GM18505 (cell line): Measurements from ENCODE around the gene IFNAR2.
"Not testable (repeated sequence)": the region's sequence is repeated elsewhere in the genome, so short reads cannot be mapped to it uniquely, and the experiment has no call there.

Experiments
- ATAC-seq: cut with Tn5 transposase; IDR thresholded peaks from one replicate; pipeline ENCODE4 v1.9.1; 2021; ENCODE audit not compliant: unreplicated experiment
- POLR2A ChIP-seq: IDR thresholded peaks from 4 replicates; pipeline ENCODE4 v1.6.1; 2011; ENCODE audit warnings: borderline replicate concordance; ENCODE audit not compliant: insufficient read depth, insufficient read length; ENCODE audit errors: extremely low read depth

IFNAR2 gene

DNA sequence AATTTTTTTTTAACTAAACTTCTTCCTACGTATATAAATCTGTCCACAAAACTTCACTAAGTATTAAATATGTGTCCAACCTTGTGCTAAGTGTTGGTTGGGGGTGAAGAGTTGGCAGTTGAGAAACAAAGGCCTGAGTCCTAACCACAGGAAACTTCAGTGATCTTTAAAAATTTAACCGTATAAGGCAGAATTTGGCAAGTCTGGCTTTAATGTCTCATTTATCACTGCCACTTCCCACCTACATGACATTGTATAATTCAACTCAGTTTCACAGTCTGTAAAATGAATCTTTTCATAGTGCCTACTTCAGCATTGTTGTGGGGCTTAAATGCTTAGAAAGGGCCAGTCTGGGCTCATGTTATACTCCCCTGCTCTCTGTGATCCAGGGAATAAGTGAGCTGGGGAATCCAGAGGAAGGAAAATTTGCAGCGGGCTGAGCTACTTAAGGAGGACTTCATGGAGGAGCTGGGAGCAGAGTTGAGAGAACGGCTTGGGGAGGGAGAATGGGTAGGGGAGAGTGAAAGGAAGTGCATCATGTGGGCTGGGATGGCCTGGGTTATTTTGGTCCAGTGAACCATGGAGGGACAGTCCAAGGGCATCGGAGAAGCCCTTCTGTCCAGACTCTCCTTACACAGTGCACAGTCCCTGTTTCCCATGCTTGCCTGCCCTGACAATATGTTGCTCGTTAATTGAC, 14.5 kb downstream of the IFNAR2 start:
- no peak for TF ChIP-seq POLR2A
- no peak for ATAC-seq

DNA sequence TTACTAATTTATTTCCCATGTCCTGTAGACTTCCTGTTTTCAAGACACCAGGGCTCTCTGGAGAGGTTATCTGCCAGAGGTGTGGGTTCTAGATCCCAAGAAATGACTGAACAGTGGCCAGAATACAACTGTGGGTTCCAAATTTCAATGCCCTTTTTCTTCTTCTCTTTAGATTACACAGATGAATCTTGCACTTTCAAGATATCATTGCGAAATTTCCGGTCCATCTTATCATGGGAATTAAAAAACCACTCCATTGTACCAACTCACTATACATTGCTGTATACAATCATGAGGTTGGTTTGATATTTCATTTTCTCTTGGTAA, 15.0 kb downstream of the IFNAR2 start:
- no peak for ATAC-seq

DNA sequence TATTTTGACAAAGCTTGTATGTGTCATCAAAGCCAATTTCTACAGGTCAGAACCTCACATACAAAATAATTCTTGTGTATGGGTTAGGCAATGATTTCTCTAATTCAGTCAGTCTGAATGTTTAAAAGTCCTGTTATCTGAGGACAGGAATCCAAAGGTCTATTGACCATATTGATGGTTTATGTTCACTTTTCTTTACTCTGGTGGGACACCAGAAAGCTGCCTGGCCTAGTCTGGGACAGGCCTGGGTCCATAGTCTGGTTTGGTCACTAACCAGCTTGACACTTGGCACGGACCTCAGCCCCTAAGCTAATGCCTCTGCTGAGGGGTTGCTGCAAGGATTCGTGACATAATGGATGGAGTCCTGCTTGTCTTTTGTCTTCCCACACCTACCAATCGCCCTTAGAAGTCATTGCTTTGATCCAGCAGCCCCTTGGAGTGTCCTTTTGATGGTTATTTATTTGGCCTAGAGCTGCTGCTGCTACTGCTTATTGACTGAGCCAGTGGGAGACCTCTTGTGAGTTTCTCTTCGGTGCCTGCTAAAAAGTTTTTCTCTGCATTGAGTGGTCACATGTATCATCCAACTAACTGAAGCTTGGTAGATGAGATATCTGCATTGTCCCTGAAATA, 15.7 kb downstream of the IFNAR2 start:
- ATAC-seq: no peak
- no peak for TF ChIP-seq POLR2A

More for the DNA sequence above, 15.0 kb downstream of the IFNAR2 start:
- TF ChIP-seq POLR2A: no peak

DNA sequence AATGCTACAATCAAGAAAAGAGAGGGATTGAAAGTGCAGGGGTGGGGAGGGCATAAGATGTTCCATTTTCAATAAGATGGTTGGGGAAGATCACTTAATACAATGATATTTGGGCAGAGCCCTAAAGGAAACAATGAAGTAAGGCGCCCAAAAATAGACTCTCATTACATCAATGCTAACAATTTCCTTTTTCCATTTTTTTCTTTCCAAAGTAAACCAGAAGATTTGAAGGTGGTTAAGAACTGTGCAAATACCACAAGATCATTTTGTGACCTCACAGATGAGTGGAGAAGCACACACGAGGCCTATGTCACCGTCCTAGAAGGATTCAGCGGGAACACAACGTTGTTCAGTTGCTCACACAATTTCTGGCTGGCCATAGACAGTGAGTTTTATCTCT, 16.8 kb downstream of the IFNAR2 start:
- ATAC-seq: no peak
- no peak for TF ChIP-seq POLR2A

DNA sequence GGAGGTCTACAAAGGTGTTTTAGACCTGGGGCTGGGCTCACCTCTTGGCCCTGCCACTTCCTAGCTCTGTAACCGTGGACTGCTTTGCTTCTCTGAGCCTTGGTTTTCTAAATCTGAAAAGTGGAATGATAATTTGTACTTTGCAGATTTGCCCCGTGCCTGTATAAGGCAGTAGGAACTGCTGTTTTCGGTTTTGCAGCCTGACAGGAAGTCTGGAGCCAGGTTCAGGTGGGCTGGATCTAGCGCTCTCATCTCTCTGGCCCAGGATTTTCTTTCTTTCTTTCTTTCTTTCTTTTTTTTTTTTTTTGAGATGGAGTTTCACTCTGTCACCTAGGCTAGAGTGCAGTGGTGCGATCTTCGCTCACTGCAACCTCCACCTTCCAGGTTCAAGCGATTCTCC, 17.2 kb downstream of the IFNAR2 start:
- ATAC-seq: no peak
- no peak for TF ChIP-seq POLR2A

DNA sequence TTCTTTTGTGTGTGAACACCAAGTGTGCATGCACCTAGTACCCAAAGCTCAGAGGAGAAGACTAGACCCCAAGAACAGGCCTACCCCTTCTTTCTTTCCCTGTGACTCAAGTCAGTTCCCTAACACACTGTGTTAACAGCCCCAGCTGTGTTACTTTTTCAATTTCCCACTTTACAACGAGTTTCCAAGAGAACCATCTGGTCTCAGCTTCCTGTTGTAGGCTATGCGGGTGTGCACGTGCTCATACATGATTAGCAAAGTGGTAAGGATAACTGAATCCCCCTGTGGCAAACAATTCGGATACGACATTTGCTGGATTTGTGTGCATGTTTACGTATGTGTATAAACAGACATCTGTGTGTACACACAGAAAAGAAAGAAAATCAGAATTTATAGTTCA, 17.9 kb downstream of the IFNAR2 start:
- ATAC-seq: no peak
- no peak for TF ChIP-seq POLR2A

DNA sequence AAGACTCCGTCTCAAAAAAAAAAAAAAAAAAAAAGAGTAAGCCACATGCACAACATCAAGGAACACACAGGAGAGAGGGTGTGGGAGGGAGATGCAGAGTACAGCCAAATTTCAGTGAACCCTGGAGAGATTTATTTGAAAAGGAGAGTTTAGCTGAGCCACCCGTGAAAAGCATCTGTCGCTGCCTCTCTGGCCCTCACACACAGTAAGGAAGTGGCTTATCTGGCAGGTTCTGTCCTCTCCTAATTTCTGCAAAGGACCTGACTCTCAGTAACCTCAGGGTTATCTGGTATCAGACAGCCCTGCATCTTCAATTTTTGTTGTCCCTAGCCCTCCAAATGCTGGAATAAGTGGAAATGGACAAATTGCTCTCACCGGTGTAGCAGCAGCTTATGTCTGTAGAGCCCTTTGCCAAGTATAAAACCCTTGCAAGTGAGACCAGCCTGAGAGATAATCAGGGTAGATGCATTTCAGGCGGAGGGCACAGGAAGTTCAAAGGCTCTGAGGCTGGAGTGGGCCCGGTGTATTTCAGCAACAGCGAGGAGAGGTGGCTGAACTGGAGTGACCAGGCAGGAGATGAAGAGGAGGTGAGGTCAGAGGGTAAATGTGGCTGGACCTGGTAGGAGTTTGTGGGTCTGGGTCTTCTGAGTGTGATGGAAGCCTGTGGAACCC, 19.7 kb downstream of the IFNAR2 start:
- no peak for TF ChIP-seq POLR2A
- no peak for ATAC-seq

DNA sequence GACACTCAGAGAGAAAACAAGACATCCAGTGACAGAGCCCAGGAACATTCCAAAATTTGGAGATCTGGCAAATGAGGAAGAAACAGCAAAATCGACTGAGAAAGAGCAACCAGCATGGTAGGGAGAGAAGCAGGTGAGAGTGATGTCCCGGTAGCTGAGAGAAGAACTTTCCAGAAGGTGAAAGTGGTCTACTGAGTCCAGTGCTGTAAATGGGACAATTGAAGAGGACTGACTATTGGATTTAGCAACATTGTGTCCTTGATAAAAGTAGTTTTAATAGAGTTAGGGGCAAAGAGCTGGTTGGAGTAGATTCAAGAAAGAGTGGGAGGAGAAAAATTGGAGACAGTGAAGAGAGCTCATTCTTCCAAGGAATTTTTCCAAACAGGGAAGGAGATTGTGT, 21.4 kb downstream of the IFNAR2 start:
- no peak for TF ChIP-seq POLR2A

DNA sequence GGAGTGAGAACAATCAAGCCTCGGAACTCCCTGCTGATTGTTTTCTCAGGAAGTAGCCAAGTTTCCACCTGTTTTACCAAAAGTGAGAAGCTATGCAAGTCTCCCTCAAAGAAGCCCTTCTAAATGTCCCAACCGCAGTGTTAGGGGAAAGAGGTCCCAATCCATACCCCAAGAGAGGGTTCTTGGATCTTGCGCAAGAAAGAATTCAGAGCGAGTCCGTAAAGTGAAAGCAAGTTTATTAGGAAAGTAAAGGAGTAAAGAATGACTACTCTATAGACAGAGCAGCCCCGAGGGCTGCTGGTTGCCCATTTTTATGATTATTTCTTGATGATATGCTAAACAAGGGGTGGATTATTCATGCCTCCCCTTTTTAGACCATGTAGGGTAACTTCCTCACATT, 23.6 kb downstream of the IFNAR2 start:
- not testable (repeated sequence) for ATAC-seq

More for the DNA sequence above, 21.4 kb downstream of the IFNAR2 start:
- ATAC-seq: no peak

DNA sequence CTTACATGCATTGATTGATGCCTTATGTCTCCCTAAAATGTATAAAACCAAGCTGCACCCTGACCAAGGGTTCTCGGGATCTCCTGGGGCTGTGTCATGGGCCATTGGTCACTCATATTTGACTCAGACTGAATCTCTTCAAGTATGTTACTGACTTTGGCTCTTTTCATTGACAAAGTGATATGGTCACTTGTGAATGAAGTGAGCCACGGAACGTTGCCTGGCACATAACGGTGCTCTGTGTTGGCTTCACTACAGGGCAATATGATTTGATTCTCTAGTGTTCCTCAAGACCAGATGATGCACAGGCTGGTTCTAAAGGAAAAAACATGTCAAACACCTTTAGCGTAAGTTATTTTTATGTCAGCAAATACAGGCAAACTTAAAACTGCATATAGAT, 25.0 kb downstream of the IFNAR2 start:
- no peak for ATAC-seq
- TF ChIP-seq POLR2A: no peak

DNA sequence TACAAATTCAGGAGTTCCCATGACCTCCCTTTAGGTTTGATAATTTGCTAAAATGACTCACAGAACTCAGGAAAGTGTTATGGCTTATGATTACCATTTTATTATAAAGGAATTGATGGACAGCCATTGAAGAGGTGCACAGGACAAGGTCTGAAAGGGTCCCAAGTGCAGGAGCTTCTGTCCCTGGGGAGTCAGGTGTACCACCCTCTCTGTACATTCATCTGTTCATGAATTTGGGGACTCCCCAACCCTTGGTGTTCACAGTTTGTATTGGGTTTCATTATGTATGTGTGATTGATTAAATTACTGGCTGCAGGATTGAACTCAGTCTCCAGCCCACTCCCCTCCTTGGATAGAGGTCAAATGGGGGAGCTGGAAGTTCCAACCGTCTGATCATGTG, 25.7 kb downstream of the IFNAR2 start:
- ATAC-seq: no peak
- no peak for TF ChIP-seq POLR2A

DNA sequence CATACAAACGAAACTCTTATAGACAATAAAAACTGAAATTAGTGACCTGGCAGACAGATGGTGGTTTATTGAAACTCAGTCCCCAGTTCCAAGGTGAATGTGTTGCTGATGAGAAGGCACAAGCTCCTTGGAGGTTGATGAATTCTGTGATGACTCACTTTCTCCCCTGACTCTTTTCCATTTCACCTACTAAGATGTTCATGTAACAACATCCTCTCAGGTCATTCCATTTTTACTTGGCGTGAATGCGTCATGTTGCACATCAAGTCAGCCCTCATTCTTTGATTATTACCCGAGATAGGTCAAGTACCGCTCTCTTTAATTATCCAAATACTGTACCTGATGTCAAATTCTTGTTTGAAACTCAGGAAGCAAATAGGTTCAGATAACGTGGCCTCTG, 26.3 kb downstream of the IFNAR2 start:
- no peak for ATAC-seq
- TF ChIP-seq POLR2A: no peak

DNA sequence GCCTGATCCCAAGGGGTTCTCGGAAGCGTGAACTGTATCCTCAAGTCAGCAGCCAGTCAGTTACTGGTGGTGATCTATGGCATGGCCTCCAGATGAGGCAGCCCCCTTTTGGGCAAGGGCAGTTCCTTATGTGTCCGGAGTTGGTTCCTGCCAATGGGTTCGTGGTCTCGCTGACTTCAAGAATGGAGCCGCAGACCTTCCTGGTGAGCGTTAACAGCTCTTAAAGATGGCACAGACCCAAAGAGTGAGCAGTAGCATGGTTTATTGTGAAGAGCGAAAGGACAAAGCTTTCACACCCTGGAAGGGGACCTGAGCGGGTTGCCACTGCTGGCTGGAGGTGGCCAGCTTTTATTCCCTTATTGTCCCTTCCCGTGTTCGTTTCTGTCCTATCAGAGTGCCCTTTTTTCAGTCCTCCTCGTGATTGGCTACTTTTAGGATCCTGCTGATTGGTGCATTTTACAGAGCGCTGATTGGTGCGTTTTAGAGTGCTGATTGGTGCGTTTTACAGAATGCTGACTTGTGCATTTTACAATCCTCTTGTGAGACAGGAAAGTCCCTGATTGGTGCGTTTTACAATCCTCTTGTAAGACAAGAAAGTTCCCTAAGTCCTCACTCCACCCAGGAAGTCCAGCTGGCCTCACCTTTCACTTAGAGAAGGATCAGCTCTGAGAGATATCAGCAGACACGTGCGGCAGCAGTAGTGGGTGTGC, 27.5 kb downstream of the IFNAR2 start:
- no peak for TF ChIP-seq POLR2A
- ATAC-seq: no peak

DNA sequence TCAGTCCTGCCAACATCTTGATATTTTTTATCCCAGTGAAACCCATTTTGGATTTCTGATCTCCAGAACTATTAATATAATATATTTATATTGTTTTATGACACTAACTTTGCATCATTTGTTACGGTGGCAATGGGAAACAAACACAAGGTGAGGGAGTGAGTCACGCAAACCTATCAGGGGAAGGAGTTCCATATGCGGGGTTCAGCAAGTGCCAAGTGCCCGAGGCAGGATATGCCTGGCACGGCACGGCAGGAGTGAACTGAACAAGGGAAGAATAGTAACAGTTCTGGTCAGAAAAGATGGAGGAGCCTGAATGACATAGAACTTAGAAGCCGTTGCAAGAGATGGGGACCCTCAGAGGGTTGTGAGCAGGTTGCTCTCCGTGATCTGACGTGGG, 28.7 kb downstream of the IFNAR2 start:
- no peak for ATAC-seq
- TF ChIP-seq POLR2A: no peak
